ENCODE results near the gene CLDN3.
"Not testable (repeated sequence)": the region's sequence is repeated elsewhere in the genome, so short reads cannot be mapped to it uniquely, and the experiment has no call there.

The CLDN3 gene

GRCh38 chr7:73770002-73770859 is at the start of gene CLDN3:
Gene CLDN3 (minus strand): TSS chr7:73770270. CDS start chr7:73770049, 221 bp downstream.
- no peak for DNase-seq (ENCODE audit: low read depth in 2 of 2)

GRCh38 chr7:73817121-73817520 is 47.1 kb upstream of the CLDN3 start:
- no peak for DNase-seq (ENCODE audit: low read depth in 2 of 2)

GRCh38 chr7:73815436-73815835 is 45.4 kb upstream of the CLDN3 start:
- DNase-seq (ENCODE audit: low read depth in 2 of 2) = no peak

GRCh38 chr7:73812996-73813395 is 42.9 kb upstream of the CLDN3 start:
- no peak for DNase-seq (ENCODE audit: low read depth in 2 of 2)

GRCh38 chr7:73811760-73812168 is 41.7 kb upstream of the CLDN3 start:
- DNase-seq (ENCODE audit: low read depth in 2 of 2) = peak in 1 of 2 donors; percentile 16

GRCh38 chr7:73810998-73811360 is 40.9 kb upstream of the CLDN3 start:
- no peak for DNase-seq (ENCODE audit: low read depth in 2 of 2)

- DNase-seq (ENCODE audit: low read depth in 2 of 2) = no peak
Measured at GRCh38 chr7:73809467-73809951, 39.4 kb upstream of the CLDN3 start.

- DNase-seq (ENCODE audit: low read depth in 2 of 2) = no peak
Measured at GRCh38 chr7:73802459-73802858, 32.4 kb upstream of the CLDN3 start.

- no peak for DNase-seq (ENCODE audit: low read depth in 2 of 2)
Measured at GRCh38 chr7:73801577-73801976, 31.5 kb upstream of the CLDN3 start.

GRCh38 chr7:73799282-73800141 is 29.4 kb upstream of the CLDN3 start:
- DNase-seq (ENCODE audit: low read depth in 2 of 2) = no peak

- not testable (repeated sequence) for DNase-seq (ENCODE audit: low read depth in 2 of 2)
Measured at GRCh38 chr7:73797176-73797575, 27.1 kb upstream of the CLDN3 start.

- DNase-seq (ENCODE audit: low read depth in 2 of 2) = not testable (repeated sequence)
Measured at GRCh38 chr7:73796656-73797055, 26.6 kb upstream of the CLDN3 start.

- not testable (repeated sequence) for DNase-seq (ENCODE audit: low read depth in 2 of 2)
Measured at GRCh38 chr7:73795188-73795587, 25.1 kb upstream of the CLDN3 start.

- DNase-seq (ENCODE audit: low read depth in 2 of 2) = not testable (repeated sequence)
Measured at GRCh38 chr7:73791170-73791690, 21.2 kb upstream of the CLDN3 start.

- DNase-seq (ENCODE audit: low read depth in 2 of 2) = no peak
Measured at GRCh38 chr7:73789051-73789450, 19.0 kb upstream of the CLDN3 start.

- DNase-seq (ENCODE audit: low read depth in 2 of 2) = not testable (repeated sequence)
Measured at GRCh38 chr7:73787786-73788048, 17.6 kb upstream of the CLDN3 start.

- DNase-seq (ENCODE audit: low read depth in 2 of 2) = no peak
Measured at GRCh38 chr7:73786588-73786987, 16.5 kb upstream of the CLDN3 start.

GRCh38 chr7:73779517-73779916 is 9.4 kb upstream of the CLDN3 start:
- no peak for DNase-seq (ENCODE audit: low read depth in 2 of 2)

GRCh38 chr7:73778801-73779389 is 8.8 kb upstream of the CLDN3 start:
- DNase-seq (ENCODE audit: low read depth in 2 of 2) = no peak

- DNase-seq (ENCODE audit: low read depth in 2 of 2) = no peak
Measured at GRCh38 chr7:73774923-73775322, 4.9 kb upstream of the CLDN3 start.

GRCh38 chr7:73773700-73774517 is 3.8 kb upstream of the CLDN3 start:
- DNase-seq (ENCODE audit: low read depth in 2 of 2) = no peak

Measured in stimulated activated CD8-positive, alpha-beta memory T cell treated with anti-CD3 and anti-CD28 coated beads, Interleukin-2, amount 100 ng/mL, for 1 hour (primary cell).